HCT116 (cell line): ENCODE results near the gene CLASP1.

Source experiments
- CTCF ChIP-seq, 3 experiments: fragments of 200-600 bp in 1 of 3; sonication (generic) in 1 of 3; IDR thresholded peaks in 2 of 3; conservative IDR thresholded peaks in 1 of 3; 2 replicates each; pipeline ENCODE4 v1.5.1; 2012 to 2017; ENCODE audit warnings: low read depth in 2 of 3, low read length in 2 of 3, antibody characterized with exemption in 1 of 3, borderline replicate concordance in 1 of 3, control low read depth in 1 of 3, mild to moderate bottlenecking in 1 of 3, mixed read lengths in 1 of 3, mixed run types in 1 of 3, moderate library complexity in 1 of 3; ENCODE audit not compliant: insufficient read depth in 1 of 3
- ELF1 ChIP-seq: IDR thresholded peaks from 2 replicates; pipeline ENCODE4 v1.6.1; 2012; ENCODE audit warnings: low read depth, borderline replicate concordance
- EZH2phosphoT487 ChIP-seq: fragments of 200-600 bp; IDR thresholded peaks from 2 replicates; pipeline ENCODE4 v1.6.1; 2018; ENCODE audit warnings: antibody characterized with exemption, borderline replicate concordance
- POLR2A ChIP-seq: IDR thresholded peaks from 2 replicates; pipeline ENCODE4 v1.7.0; 2011; ENCODE audit warnings: borderline replicate concordance; ENCODE audit not compliant: insufficient read depth, insufficient read length; ENCODE audit errors: extremely low read depth
- POLR2AphosphoS5 ChIP-seq: IDR thresholded peaks from 2 replicates; pipeline ENCODE4 v1.6.1; 2011; ENCODE audit warnings: mild to moderate bottlenecking, low read depth, low read length, moderate library complexity
- RAD21 ChIP-seq: IDR thresholded peaks from 2 replicates; pipeline ENCODE4 v1.6.1; 2012; ENCODE audit warnings: low read depth, mild to moderate bottlenecking
- REST ChIP-seq: IDR thresholded peaks from 2 replicates; pipeline ENCODE4 v1.6.1; 2012; ENCODE audit warnings: low read depth
- SP1 ChIP-seq: IDR thresholded peaks from 2 replicates; pipeline ENCODE4 v1.6.1; 2012; ENCODE audit warnings: low read depth
- YY1 ChIP-seq: IDR thresholded peaks from 2 replicates; pipeline ENCODE4 v1.6.1; 2011; ENCODE audit warnings: low read length, low read depth, moderate library complexity, mild to moderate bottlenecking; ENCODE audit not compliant: insufficient replicate concordance; ENCODE audit errors: extremely low read depth

- TF ChIP-seq YY1 (no peak), CTCF (IDR thresholded peaks at IDR 0.05 in 2 of 3, conservative IDR thresholded peaks at IDR 0.05 in 1 of 3; ENCODE audit: borderline replicate concordance in 1 of 3, insufficient read depth in 1 of 3, low read depth in 2 of 3, low read length in 2 of 3) (no peak), EZH2phosphoT487 (no peak), REST (no peak), POLR2A (no peak), ELF1 (no peak), RAD21 (no peak), SP1 (no peak), POLR2AphosphoS5 (no peak)
These were observed 144.3 kb downstream of the CLASP1 start for GRCh38 chr2:121505005-121505404.
